Fibroblast of pulmonary artery (primary cell): ENCODE data around the gene MDH2.
"Not testable (repeated sequence)": the region's sequence is repeated elsewhere in the genome, so short reads cannot be mapped to it uniquely, and the experiment has no call there.

Experiments used
- DNase-seq: peaks from one replicate; pipeline ENCODE4 v3.0.0-alpha.2; 2010; ENCODE audit warnings: low read depth
- H3K4me3 ChIP-seq: replicated peaks from 2 replicates; pipeline ENCODE4 v1.5.1; 2011; ENCODE audit warnings: low read depth, mild to moderate bottlenecking, control low read depth, low read length, moderate library complexity
- TF ChIP-seq, protein P1 (sequence below): IDR thresholded peaks from 2 replicates; pipeline ENCODE4 v1.5.1; 2011; ENCODE audit warnings: mild to moderate bottlenecking, control low read depth, low read length, inconsistent platforms; ENCODE audit errors: missing control alignments

Gene MDH2

DNA sequence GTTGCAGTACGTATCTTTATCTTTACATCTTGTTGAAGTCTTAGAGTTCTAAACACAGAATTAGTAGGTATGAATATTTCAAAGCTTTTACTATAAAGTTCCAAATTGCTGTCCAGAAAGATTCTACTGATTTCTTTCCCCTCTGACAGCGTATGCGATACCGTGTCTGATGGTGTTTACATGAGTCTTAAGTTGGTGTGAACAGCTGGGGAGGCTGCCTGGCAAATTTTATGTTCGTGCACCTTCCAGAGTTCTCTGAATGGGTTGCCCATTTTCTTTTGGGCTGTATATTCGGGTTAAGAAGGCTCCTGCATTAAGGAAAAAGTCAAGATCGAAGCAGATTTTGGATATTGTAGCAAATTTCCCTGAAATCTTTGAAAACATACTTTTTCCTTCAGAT lies 8.3 kb downstream of the MDH2 start:
- DNase-seq: no peak
- H3K4me3 ChIP-seq: no peak overlapping the region
- TF ChIP-seq, protein P1, sequence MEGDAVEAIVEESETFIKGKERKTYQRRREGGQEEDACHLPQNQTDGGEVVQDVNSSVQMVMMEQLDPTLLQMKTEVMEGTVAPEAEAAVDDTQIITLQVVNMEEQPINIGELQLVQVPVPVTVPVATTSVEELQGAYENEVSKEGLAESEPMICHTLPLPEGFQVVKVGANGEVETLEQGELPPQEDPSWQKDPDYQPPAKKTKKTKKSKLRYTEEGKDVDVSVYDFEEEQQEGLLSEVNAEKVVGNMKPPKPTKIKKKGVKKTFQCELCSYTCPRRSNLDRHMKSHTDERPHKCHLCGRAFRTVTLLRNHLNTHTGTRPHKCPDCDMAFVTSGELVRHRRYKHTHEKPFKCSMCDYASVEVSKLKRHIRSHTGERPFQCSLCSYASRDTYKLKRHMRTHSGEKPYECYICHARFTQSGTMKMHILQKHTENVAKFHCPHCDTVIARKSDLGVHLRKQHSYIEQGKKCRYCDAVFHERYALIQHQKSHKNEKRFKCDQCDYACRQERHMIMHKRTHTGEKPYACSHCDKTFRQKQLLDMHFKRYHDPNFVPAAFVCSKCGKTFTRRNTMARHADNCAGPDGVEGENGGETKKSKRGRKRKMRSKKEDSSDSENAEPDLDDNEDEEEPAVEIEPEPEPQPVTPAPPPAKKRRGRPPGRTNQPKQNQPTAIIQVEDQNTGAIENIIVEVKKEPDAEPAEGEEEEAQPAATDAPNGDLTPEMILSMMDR: no peak

DNA sequence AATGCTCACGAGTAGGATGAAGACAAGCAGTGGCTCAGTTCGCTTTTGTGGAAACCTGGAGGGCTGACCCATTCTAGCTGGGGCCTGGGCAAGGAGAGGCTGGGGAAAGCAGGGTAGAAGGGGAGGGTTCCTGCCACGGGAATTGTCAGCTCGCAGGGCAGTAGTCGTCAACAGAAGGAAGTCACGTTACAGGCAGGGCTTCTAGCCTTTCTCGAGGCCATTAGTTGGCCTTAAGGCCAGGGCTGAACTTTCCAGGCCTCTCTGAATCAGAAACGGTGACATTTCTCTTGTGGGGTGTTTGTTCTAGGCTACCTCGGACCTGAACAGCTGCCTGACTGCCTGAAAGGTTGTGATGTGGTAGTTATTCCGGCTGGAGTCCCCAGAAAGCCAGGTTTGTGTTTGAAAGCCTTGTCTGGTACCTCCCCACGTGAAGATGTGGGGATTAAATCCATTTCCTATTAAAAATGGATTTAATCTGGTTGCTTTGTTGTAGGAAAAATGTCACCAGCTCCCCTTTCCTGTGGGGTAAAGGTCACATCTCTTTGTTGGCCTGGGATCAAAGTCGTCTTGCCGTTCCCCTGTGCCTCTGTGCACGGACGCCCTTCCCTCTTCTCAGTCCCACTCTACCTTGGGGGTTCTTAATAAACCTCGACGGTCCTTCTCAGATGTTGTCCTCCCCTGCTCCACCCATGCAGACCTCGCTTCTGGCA lies 9.4 kb downstream of the MDH2 start:
- H3K4me3 ChIP-seq: no peak overlapping the region
- TF ChIP-seq, protein P1: no peak
- no peak for DNase-seq

DNA sequence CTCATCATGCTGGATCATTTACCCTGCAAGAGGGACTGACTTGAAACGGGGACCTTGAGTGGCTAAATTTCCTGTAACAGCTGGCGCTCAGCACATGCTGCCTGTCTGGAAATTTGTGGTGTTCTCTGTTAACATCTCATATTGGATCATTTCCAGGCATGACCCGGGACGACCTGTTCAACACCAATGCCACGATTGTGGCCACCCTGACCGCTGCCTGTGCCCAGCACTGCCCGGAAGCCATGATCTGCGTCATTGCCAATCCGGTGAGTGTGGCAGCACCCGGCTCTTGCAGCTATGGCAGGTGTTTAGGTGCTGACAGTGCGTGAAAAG lies 9.9 kb downstream of the MDH2 start:
- DNase-seq: no peak
- H3K4me3 ChIP-seq: no peak overlapping the region
- TF ChIP-seq, protein P1: no peak

DNA sequence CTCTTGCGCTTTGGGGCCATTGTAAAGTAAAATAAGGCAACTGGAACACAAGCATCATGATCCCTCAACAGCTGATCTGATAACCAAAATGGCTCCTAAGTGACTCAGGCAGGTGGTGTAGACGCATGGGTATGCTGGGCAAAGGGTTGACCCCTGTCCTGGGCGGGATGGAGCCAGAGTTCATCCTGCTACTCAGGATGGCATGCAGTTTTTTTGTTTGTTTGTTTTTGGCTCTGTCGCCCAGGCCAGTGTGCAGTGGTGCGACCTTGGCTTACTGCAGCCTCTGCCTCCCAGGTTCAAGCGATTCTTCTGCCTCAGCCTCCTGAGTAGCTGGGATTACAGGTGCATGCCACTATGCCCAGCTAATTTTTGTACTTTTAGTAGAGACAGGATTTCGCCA lies 10.8 kb downstream of the MDH2 start:
- not testable (repeated sequence) for DNase-seq, H3K4me3 ChIP-seq

DNA sequence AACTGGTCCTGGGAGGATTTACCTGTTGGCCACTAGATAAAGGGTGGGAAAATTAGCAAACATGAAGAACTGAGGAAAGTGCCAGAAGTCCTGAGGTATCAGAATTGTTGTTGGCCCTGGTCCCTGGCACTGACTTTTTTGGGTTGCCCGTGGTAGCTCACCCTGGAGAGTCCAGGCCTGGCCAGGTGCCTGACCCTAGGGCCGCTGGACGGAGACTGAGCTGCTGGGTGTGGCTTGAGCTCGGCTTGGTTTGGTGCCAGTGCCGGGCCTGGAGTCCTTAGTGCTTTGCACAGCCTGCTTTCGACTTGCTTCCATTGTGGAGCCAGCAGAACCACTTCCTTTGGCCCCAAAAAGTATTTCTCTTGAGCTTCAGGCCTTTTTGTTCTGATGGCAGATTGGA lies 12.9 kb downstream of the MDH2 start:
- H3K4me3 ChIP-seq: no peak overlapping the region
- TF ChIP-seq, protein P1: no peak

DNA sequence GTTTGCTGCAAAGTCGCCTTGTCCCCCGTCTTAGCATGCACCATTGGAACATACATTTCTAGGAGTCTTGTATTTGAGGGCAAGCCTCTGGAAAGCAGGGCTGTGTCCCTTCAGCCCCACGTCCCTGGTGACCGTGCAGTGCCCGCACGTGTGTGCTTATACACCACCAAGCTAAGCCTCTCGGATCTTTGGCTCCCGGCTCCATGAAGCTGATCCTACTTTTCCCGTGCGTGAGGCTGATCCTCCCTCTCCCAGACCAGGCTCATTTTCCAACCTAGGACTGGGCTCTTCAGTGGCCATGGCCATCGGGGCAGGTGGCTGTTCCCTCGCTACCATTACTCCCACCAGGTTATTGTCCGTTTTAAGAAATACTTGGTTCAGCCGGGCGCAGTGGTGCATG lies 14.3 kb downstream of the MDH2 start:
- DNase-seq: no peak
- TF ChIP-seq, protein P1: no peak
- H3K4me3 ChIP-seq: no peak overlapping the region

More for the DNA sequence above, 12.9 kb downstream of the MDH2 start:
- DNase-seq: no peak

DNA sequence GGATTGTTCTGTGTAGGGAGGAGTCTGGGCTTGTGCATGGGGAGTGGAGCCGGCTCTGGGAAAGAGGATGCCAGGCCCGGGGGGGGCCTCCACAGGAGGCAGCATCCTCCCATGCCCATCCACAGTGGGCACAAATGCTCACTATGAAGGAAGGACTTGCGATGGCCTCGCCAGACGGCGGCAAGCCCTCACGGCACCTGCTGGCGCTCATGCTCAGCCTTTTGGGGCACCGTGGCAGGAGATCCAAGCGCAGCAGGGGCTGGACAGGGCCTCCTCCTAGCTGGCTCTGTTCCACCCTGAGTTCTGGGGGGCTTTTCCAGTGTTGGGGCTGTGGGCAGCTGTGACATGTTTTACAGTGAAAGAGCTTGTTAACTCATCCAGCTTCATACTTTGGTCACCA lies 15.2 kb downstream of the MDH2 start:
- TF ChIP-seq, protein P1: no peak
- no peak for DNase-seq
- no peak overlapping the region for H3K4me3 ChIP-seq

DNA sequence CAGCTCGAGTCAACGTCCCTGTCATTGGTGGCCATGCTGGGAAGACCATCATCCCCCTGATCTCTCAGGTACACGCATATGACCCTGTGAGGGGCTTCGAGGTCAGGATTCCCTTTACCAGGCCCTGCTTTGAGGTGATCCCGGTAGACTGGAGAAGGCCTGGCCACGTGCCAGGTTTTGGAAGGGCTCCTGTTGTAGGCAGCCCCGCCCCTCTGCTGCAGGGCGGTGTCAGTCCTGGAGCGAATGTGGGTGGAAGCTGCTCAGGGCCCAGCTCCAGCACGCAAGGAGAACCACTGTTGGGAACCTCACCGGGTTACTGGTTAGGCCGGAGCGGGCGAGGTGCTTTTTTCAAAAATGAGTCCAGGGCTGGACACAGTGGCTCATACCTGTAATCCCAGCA lies 15.6 kb downstream of the MDH2 start:
- TF ChIP-seq, protein P1: no peak
- no peak overlapping the region for H3K4me3 ChIP-seq
- no peak for DNase-seq
